CD4-positive, alpha-beta T cell treated with Interleukin-17A for 1 hour (primary cell): Measurements from ENCODE around the gene KCNIP1.
A peak's percentile ranks its signal among the peaks of the same experiment; 100 is the strongest.

Experiments
- DNase-seq: peaks from one replicate; pipeline ENCODE4 v3.0.0-alpha.2; 2020

The KCNIP1 gene

GRCh38 chr5:170483701-170484458, 19.9 kb upstream of the KCNIP1 start:
- no peak for DNase-seq

GRCh38 chr5:170484459-170484831, 19.4 kb upstream of the KCNIP1 start:
- DNase-seq: no peak

GRCh38 chr5:170484847-170485615, 18.8 kb upstream of the KCNIP1 start:
- no peak for DNase-seq

- no peak for DNase-seq
Observed at GRCh38 chr5:170485616-170485911, 18.3 kb upstream of the KCNIP1 start.

GRCh38 chr5:170486371-170486770, 17.4 kb upstream of the KCNIP1 start:
- no peak for DNase-seq

- no peak for DNase-seq
Observed at GRCh38 chr5:170488570-170488969, 15.2 kb upstream of the KCNIP1 start.

GRCh38 chr5:170489199-170489598, 14.6 kb upstream of the KCNIP1 start:
- no peak for DNase-seq

- DNase-seq: no peak
Observed at GRCh38 chr5:170490381-170490780, 13.4 kb upstream of the KCNIP1 start.

GRCh38 chr5:170491479-170491878, 12.3 kb upstream of the KCNIP1 start:
- DNase-seq: peak; percentile 5

- no peak for DNase-seq
Observed at GRCh38 chr5:170493028-170493820, 10.6 kb upstream of the KCNIP1 start.

GRCh38 chr5:170494041-170494440, 9.8 kb upstream of the KCNIP1 start:
- DNase-seq: no peak

- DNase-seq: no peak
Observed at GRCh38 chr5:170495825-170496661, 7.8 kb upstream of the KCNIP1 start.

GRCh38 chr5:170496662-170497028, 7.2 kb upstream of the KCNIP1 start:
- no peak for DNase-seq

GRCh38 chr5:170497311-170498038, 6.3 kb upstream of the KCNIP1 start:
- no peak for DNase-seq

GRCh38 chr5:170498811-170499351, 4.9 kb upstream of the KCNIP1 start:
- no peak for DNase-seq

- no peak for DNase-seq
Observed at GRCh38 chr5:170499621-170500020, 4.2 kb upstream of the KCNIP1 start.

- no peak for DNase-seq
Observed at GRCh38 chr5:170501361-170501760, 2.5 kb upstream of the KCNIP1 start.

- no peak for DNase-seq
Observed at GRCh38 chr5:170501931-170502330, 1.9 kb upstream of the KCNIP1 start.

- no peak for DNase-seq
Observed at GRCh38 chr5:170504616-170505266, 921 bp downstream of the KCNIP1 start.

GRCh38 chr5:170508036-170508435, 4.2 kb downstream of the KCNIP1 start:
- DNase-seq: no peak

GRCh38 chr5:170508660-170509347, 5.0 kb downstream of the KCNIP1 start:
- no peak for DNase-seq
